H1 (cell line): ENCODE results near the gene MXD4. TPM values are rescaled to one million over a fixed set of nuclear protein-coding genes. Genes with fewer than 3 reads are reported as not detected.

Experiments
- CTCF ChIA-PET: fragments of 300-600 bp; sonication (Branson Sonifier 250); formaldehyde crosslinking; loops from one replicate; lab custom pipeline; 2021; ENCODE audit not compliant: partially characterized antibody; lab: Charles Lee
- POLR2A ChIA-PET: fragments of 300-600 bp; sonication (Branson Sonifier 250); formaldehyde crosslinking; loops from one replicate; lab custom pipeline; 2021; ENCODE audit warnings: inconsistent platforms; ENCODE audit not compliant: partially characterized antibody; lab: Charles Lee
- DNase-seq, 2 experiments: peaks; one replicate each; pipeline versions ENCODE4 v3.0.0 to v3.0.0-alpha.2; 2010 to 2022; ENCODE audit warnings: low spot score in 2 of 2, low read depth in 1 of 2, mixed read lengths in 1 of 2
- FAIRE-seq: peaks from 2 replicates; lab custom pipeline; 2011; peaks lifted over from hg19 to GRCh38; lab: Jason Lieb, UNC
- H2AFZ ChIP-seq: 2 replicates; pipeline ENCODE4 v1.8.1; 2012; ENCODE audit warnings: low read length, inconsistent platforms
- H2AK5ac ChIP-seq: 2 replicates; pipeline ENCODE4 v1.6.1; 2013; ENCODE audit warnings: low read depth, low read length
- H2BK120ac ChIP-seq: replicated peaks from 2 replicates; pipeline ENCODE3; 2013; ENCODE audit warnings: low read depth, low read length, inconsistent platforms
- H2BK12ac ChIP-seq: 2 replicates; pipeline ENCODE4 v1.6.1; 2013; ENCODE audit warnings: low read depth, low read length
- H2BK15ac ChIP-seq: 2 replicates; pipeline ENCODE4 v1.6.1; 2013; ENCODE audit warnings: low read length
- H2BK20ac ChIP-seq: 2 replicates; pipeline ENCODE4 v1.6.1; 2013; ENCODE audit warnings: low read length
- H2BK5ac ChIP-seq: 2 replicates; pipeline ENCODE4 v1.6.1; 2013; ENCODE audit warnings: low read depth, low read length
- H3K14ac ChIP-seq: 2 replicates; pipeline ENCODE4 v1.6.1; 2013; ENCODE audit warnings: inconsistent platforms; ENCODE audit not compliant: insufficient read length
- H3K18ac ChIP-seq: 2 replicates; pipeline ENCODE4 v1.6.1; 2013; ENCODE audit warnings: low read length; ENCODE audit errors: extremely low read depth
- H3K23ac ChIP-seq: 2 replicates; pipeline ENCODE4 v1.6.1; 2013; ENCODE audit warnings: inconsistent platforms; ENCODE audit not compliant: insufficient read length
- H3K23me2 ChIP-seq: 2 replicates; pipeline ENCODE4 v1.6.1; 2013; ENCODE audit warnings: low read depth, low read length
- H3K27ac ChIP-seq: 2 replicates; pipeline ENCODE4 v1.6.1; 2011; ENCODE audit warnings: low read depth, low read length, inconsistent platforms
- H3K27me3 ChIP-seq, 4 experiments: replicated peaks in 1 of 4; 1 replicate in 1 of 4; 2 replicates in 3 of 4; pipeline versions ENCODE4 v1.6.1 to v1.8.1; 2011 to 2013; ENCODE audit warnings: low read length in 3 of 4, mild to moderate bottlenecking in 3 of 4, inconsistent platforms in 2 of 4, mixed read lengths in 2 of 4, moderate library complexity in 1 of 4; ENCODE audit not compliant: control insufficient read depth in 3 of 4, insufficient read depth in 3 of 4; ENCODE audit errors: extremely low read depth in 1 of 4
- H3K36me3 ChIP-seq, 4 experiments: 2 replicates each; pipeline versions ENCODE4 v1.6.1 to v1.8.1; 2011 to 2013; ENCODE audit warnings: mild to moderate bottlenecking in 4 of 4, low read length in 3 of 4, moderate library complexity in 2 of 4, control low read depth in 1 of 4, inconsistent platforms in 1 of 4; ENCODE audit not compliant: insufficient read depth in 4 of 4, control insufficient read depth in 2 of 4
- H3K4ac ChIP-seq: replicated peaks from 2 replicates; pipeline ENCODE3; 2013; ENCODE audit warnings: low read length, low read depth, mixed read lengths, inconsistent platforms; ENCODE audit not compliant: insufficient read length
- H3K4me1 ChIP-seq, 4 experiments: replicated peaks in 1 of 4; 1 replicate in 1 of 4; 2 replicates in 3 of 4; pipeline versions ENCODE4 v1.6.1 to v1.8.1; 2011 to 2013; ENCODE audit warnings: low read length in 3 of 4, inconsistent platforms in 2 of 4, mixed read lengths in 1 of 4; ENCODE audit not compliant: insufficient read depth in 4 of 4, control insufficient read depth in 3 of 4
- H3K4me2 ChIP-seq, 2 experiments: 2 replicates each; pipeline versions ENCODE4 v1.6.1 to v1.8.1; 2011 to 2013; ENCODE audit warnings: low read depth in 2 of 2, low read length in 2 of 2, control low read depth in 1 of 2, inconsistent platforms in 1 of 2, mild to moderate bottlenecking in 1 of 2; ENCODE audit not compliant: insufficient read depth in 1 of 2
- H3K4me3 ChIP-seq, 4 experiments: fragments of 200-600, 300-600 bp in 1 of 4; sonication (generic), shearing (Covaris generic), sonication (Bioruptor Twin) in 1 of 4; 2 replicates each; pipeline versions ENCODE4 v1.5.1 to v1.8.1; 2011 to 2016; ENCODE audit warnings: low read length in 4 of 4, low read depth in 3 of 4, control low read depth in 2 of 4, inconsistent platforms in 2 of 4, mild to moderate bottlenecking in 2 of 4, mixed read lengths in 1 of 4, moderate library complexity in 1 of 4; ENCODE audit not compliant: insufficient read depth in 2 of 4; ENCODE audit errors: extremely low read depth in 1 of 4
- H3K56ac ChIP-seq: replicated peaks from 2 replicates; pipeline ENCODE3; 2013; ENCODE audit warnings: low read depth, mild to moderate bottlenecking, mixed read lengths, low read length, inconsistent platforms; ENCODE audit not compliant: insufficient read length
- H3K79me1 ChIP-seq: 2 replicates; pipeline ENCODE4 v1.6.1; 2013; ENCODE audit warnings: low read depth, low read length, control low read depth
- H3K79me2 ChIP-seq, 2 experiments: 2 replicates each; pipeline versions ENCODE4 v1.6.1 to v1.8.1; 2012 to 2013; ENCODE audit warnings: low read length in 2 of 2, mild to moderate bottlenecking in 2 of 2, inconsistent platforms in 1 of 2; ENCODE audit not compliant: insufficient read depth in 2 of 2, control insufficient read depth in 1 of 2
- H3K9ac ChIP-seq, 4 experiments: replicated peaks in 1 of 4; 1 replicate in 1 of 4; 2 replicates in 3 of 4; pipeline versions ENCODE4 v1.6.1 to v1.8.1; 2011 to 2013; ENCODE audit warnings: low read depth in 3 of 4, low read length in 3 of 4, control low read depth in 2 of 4, mild to moderate bottlenecking in 2 of 4, moderate library complexity in 2 of 4, inconsistent platforms in 1 of 4; ENCODE audit errors: extremely low read depth in 1 of 4
- H3K9me3 ChIP-seq, 2 experiments: 2 replicates each; pipeline versions ENCODE4 v1.6.1 to v1.8.1; 2012 to 2013; ENCODE audit warnings: mild to moderate bottlenecking in 2 of 2, moderate library complexity in 2 of 2, control low read depth in 1 of 2, inconsistent platforms in 1 of 2, low read depth in 1 of 2, low read length in 1 of 2, mixed read lengths in 1 of 2; ENCODE audit not compliant: insufficient read depth in 2 of 2
- H4K20me1 ChIP-seq, 2 experiments: replicated peaks in 1 of 2; 2 replicates each; pipeline versions ENCODE3 to v1.8.1; 2011 to 2013; ENCODE audit warnings: inconsistent platforms in 2 of 2, low read length in 2 of 2, mild to moderate bottlenecking in 1 of 2; ENCODE audit not compliant: insufficient read depth in 2 of 2, control insufficient read depth in 1 of 2
- H4K5ac ChIP-seq: 2 replicates; pipeline ENCODE4 v1.6.1; 2013; ENCODE audit warnings: low read length, low read depth, mixed read lengths, inconsistent platforms; ENCODE audit not compliant: insufficient read length
- H4K8ac ChIP-seq: 2 replicates; pipeline ENCODE4 v1.8.0; 2013; ENCODE audit warnings: mild to moderate bottlenecking, moderate library complexity, low read length, inconsistent platforms; ENCODE audit not compliant: insufficient read depth; ENCODE audit errors: extremely low read depth
- H4K91ac ChIP-seq: replicated peaks from 2 replicates; pipeline ENCODE3; 2013; ENCODE audit warnings: low read length, mixed read lengths, inconsistent platforms; ENCODE audit not compliant: insufficient read length
- BCL11A ChIP-seq, 2 experiments: IDR thresholded peaks; one replicate each; pipeline ENCODE4 v1.6.1; 2011; ENCODE audit warnings: low read depth in 2 of 2, low read length in 2 of 2, mild to moderate bottlenecking in 2 of 2
- MAFK ChIP-seq: IDR thresholded peaks from 2 replicates; pipeline ENCODE4 v1.6.1; 2012; ENCODE audit warnings: low read depth, mild to moderate bottlenecking, improper control_type of control experiment, low read length
- RBBP5 ChIP-seq: IDR thresholded peaks from 2 replicates; pipeline ENCODE4 v1.7.1; 2012; ENCODE audit warnings: low read depth, mild to moderate bottlenecking, inconsistent platforms, low read length, moderate library complexity, borderline replicate concordance
- SP4 ChIP-seq: IDR thresholded peaks from 2 replicates; pipeline ENCODE4 v1.6.1; 2012; ENCODE audit warnings: low read length, inconsistent platforms
- SUZ12 ChIP-seq: fragments of 200-600 bp; sonication (generic); IDR thresholded peaks from 2 replicates; pipeline ENCODE4 v1.6.1; 2012; ENCODE audit warnings: mild to moderate bottlenecking, inconsistent platforms, low read length, moderate library complexity, mixed read lengths
- TAF7 ChIP-seq: optimal IDR thresholded peaks from 2 replicates; pipeline ENCODE3; 2011; ENCODE audit warnings: low read depth, mild to moderate bottlenecking, inconsistent platforms, low read length, moderate library complexity, borderline replicate concordance
- USF2 ChIP-seq: IDR thresholded peaks from 2 replicates; pipeline ENCODE4 v1.6.1; 2011; ENCODE audit warnings: low read length, improper control_type of control experiment
- ZNF274 ChIP-seq: IDR thresholded peaks from 2 replicates; pipeline ENCODE4 v1.7.0; 2012; ENCODE audit warnings: low read length, borderline replicate concordance; ENCODE audit errors: extremely low read depth
- WGBS, 2 experiments: shearing (Covaris generic) in 1 of 2; methylation state at CpG; one replicate each; pipeline versions ENCODE4 v1.1.6 to v1.1.7; 2013 to 2015; ENCODE audit warnings: low lambda C conversion rate in 2 of 2, mixed read lengths in 2 of 2, inconsistent platforms in 1 of 2, low coverage in 1 of 2, missing lambda C conversion rate in 1 of 2; ENCODE audit not compliant: insufficient replicate concordance in 2 of 2, insufficient coverage in 1 of 2, insufficient read length in 1 of 2; ENCODE audit errors: extremely low coverage in 1 of 2, missing lambda C conversion rate in 1 of 2; 5-methylcytosine and 5-hydroxymethylcytosine counted together
- polyA plus RNA-seq, 7 experiments: library from polyadenylated mRNA; depleted of rRNA in 3 of 7; stranded (reverse) in 5 of 7; unstranded in 2 of 7; fragments of >200 nt in 5 of 7; fragments of 200-250 nt in 2 of 7; gene quantifications; 1 replicate in 5 of 7; 2 replicates in 1 of 7; 4 replicates in 1 of 7; pipeline versions ENCODE4 v1.2.1 to v1.2.3, GENCODE V29; 2011 to 2013; ENCODE audit warnings: missing spikeins in 2 of 7, mixed read lengths in 2 of 7
- total RNA-seq: library from RNA; stranded (reverse); fragmentation: NEBNext Ultra II Directional; extraction: Animal tissue kit (Norgen Biotek cat#: 25700); gene quantifications from 2 replicates; pipeline ENCODE4 v1.2.1, GENCODE V29; 2021

Gene MXD4
- total and polyA plus RNA-seq, 2 of the 8 experiments (the other 6 are each of a cell fraction or from before 2014, with no cell fraction given), result 18.0 to 20.8 TPM

- WGBS, 2 experiments, result 78% methylated on average over 14 of the region's 14 CpGs; no CpG with 5 or more reads in 1 of the 2 experiments
- H3K4me2 ChIP-seq, result no peak overlapping the region
- no peak overlapping the region for H3K23ac ChIP-seq
- no peaks in the 10 kb centered on the region; the same call in 1 of the 2 replicates for H3K79me1 ChIP-seq
- no peak overlapping the region for H2BK20ac ChIP-seq
- H3K4ac ChIP-seq, result no peak overlapping the region
- H4K5ac ChIP-seq, result no peak overlapping the region
- no peaks in the 10 kb centered on the region for H3K23me2 ChIP-seq
- H3K9ac ChIP-seq, result no peak overlapping the region
- H4K8ac ChIP-seq, result no peak overlapping the region
- no peak for DNase-seq
- H3K4me1 ChIP-seq, result no peaks in the 10 kb centered on the region; a peak in 1 of 7 replicates
- H2BK15ac ChIP-seq, result no peak overlapping the region
- no peak overlapping the region for H2AFZ ChIP-seq
- H3K9me3 ChIP-seq, result no peaks in the 10 kb centered on the region
- no peaks in the 10 kb centered on the region for H3K79me2 ChIP-seq
- no peak overlapping the region for H2BK12ac ChIP-seq
- no peak overlapping the region for H3K27ac ChIP-seq
- H4K20me1 ChIP-seq, result no peaks in the 10 kb centered on the region
- H3K4me3 ChIP-seq, result no peak overlapping the region
- CTCF ChIA-PET, result interaction anchor here (1.2 to 1.7 kb wide), 3 partner anchors 18 to 141 kb away, joined by 3 to 6 read pairs (median 5); no protein-coding TSS in a partner anchor
- no peak overlapping the region for H3K18ac ChIP-seq
- no peak overlapping the region for H2AK5ac ChIP-seq
- H4K91ac ChIP-seq, result peak overlapping the region; percentile 65
- no peak overlapping the region for H2BK5ac ChIP-seq
- TF ChIP-seq SP4, result no peak
- no peak for TF ChIP-seq SUZ12
- TF ChIP-seq USF2, result no peak
- TF ChIP-seq TAF7, result no peak
- TF ChIP-seq RBBP5, result no peak
- no peak for TF ChIP-seq MAFK
- no peak for TF ChIP-seq ZNF274
- no peak for TF ChIP-seq BCL11A (IDR thresholded peaks at IDR 0.05; ENCODE audit: low read depth in 2 of 2, low read length in 2 of 2)
- no peaks in the 10 kb centered on the region; a peak in 1 of 7 replicates for H3K27me3 ChIP-seq
- H3K56ac ChIP-seq, result no peak overlapping the region
- FAIRE-seq, result no peak
- H2BK120ac ChIP-seq, result peak overlapping the region; percentile 43
- no peaks in the 10 kb centered on the region for H3K36me3 ChIP-seq
- POLR2A ChIA-PET, result interaction anchor here (0.6 kb wide), 1 partner anchor 10 kb away, joined by 3 read pairs; no protein-coding TSS in a partner anchor
- H3K14ac ChIP-seq, result no peak overlapping the region
These were observed 39.3 kb upstream of the MXD4 start for GRCh38 chr4:2301225-2301642.
